ENCODE results near the gene KCNN4. TPM values are rescaled to one million over a fixed set of nuclear protein-coding genes. Genes with fewer than 3 reads are reported as not detected.
"Not testable (repeated sequence)": the region's sequence is repeated elsewhere in the genome, so short reads cannot be mapped to it uniquely, and the experiment has no call there.

Gene KCNN4
- total RNA-seq, 6 experiments from 2014 or later: 0.53 to 3.1 (median 0.81) TPM

DNA sequence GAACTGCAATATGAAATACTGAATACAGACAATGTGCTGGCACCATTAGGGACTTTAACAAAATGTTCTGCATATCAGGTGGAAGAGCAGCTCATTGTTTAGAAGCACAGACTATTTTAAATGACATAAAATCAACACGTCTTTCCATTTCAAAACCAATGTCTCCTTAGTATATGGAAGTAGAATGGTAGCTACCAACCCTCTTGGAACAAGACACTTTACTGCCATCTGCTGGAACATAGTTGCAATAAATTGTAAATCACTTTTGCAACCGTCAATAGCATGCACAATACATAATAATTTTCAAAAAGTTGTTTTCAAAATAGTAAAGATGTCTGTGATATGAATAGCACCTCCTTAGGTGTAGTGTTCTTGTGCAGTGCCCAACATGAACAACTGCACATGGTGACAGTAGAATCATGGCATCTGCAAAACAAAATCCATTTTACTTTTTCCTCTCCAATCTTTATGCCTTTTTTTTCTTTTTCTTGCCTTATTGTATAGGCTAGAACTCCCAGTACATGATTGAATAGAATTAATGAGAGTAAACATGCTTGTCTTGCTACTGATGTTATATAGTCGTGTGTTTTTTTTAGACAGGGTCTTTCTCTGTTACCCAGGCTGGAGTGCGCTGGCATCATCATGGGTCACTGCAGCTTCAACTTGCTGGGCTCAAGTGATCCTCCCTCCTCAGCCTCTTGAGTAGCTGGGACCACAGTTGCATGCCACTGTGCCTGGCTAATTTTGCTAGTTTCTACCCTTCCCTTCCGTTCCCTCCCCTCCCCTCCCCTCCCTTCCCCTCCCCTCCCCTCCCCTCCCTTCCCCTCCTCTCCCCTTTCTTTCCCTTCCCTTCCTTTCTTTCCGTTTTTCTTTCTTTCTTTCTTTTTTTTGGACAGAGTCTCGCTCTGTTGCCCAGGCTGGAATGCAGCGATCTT lies 29.3 kb upstream of the KCNN4 start:
- Mint-ChIP-seq H3K4me3 (no peak overlapping the region), H3K9me3 (no peaks in the 10 kb centered on the region), H3K27ac (no peak overlapping the region), H3K27me3 (ENCODE audit: insufficient read depth) (peaks cover 14% of the 10 kb centered on the region), H3K36me3 (ENCODE audit: low read depth) (no peaks in the 10 kb centered on the region), H3K4me1 (ENCODE audit: low read depth) (no peaks in the 10 kb centered on the region)
- peak; percentile 66 for DNase-seq
- TF ChIP-seq, protein P1, sequence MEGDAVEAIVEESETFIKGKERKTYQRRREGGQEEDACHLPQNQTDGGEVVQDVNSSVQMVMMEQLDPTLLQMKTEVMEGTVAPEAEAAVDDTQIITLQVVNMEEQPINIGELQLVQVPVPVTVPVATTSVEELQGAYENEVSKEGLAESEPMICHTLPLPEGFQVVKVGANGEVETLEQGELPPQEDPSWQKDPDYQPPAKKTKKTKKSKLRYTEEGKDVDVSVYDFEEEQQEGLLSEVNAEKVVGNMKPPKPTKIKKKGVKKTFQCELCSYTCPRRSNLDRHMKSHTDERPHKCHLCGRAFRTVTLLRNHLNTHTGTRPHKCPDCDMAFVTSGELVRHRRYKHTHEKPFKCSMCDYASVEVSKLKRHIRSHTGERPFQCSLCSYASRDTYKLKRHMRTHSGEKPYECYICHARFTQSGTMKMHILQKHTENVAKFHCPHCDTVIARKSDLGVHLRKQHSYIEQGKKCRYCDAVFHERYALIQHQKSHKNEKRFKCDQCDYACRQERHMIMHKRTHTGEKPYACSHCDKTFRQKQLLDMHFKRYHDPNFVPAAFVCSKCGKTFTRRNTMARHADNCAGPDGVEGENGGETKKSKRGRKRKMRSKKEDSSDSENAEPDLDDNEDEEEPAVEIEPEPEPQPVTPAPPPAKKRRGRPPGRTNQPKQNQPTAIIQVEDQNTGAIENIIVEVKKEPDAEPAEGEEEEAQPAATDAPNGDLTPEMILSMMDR (IDR thresholded peaks at IDR 0.05): peak; percentile 83

DNA sequence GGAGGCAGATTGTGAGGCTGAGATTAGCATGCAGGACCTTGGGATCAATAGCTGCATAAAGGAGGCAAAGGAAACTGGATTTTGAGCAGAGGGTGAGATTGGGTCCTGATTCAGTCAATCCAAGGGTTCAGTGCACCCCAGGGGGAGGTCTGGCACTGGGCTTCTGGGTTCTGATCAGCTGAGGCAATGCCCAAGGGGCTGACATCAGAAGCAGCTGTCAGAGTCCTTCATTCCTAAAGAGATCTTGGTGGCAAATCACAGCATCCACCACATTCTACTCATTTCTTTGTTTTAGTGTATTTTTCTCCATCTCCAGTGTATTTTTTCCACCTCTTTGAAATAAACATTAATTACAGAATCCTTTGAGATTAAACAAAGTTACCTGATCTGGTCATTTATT lies 26.9 kb upstream of the KCNN4 start:
- no peak overlapping the region for H3K4me3 Mint-ChIP-seq
- H3K4me1 Mint-ChIP-seq (ENCODE audit: low read depth): no peaks in the 10 kb centered on the region
- H3K27ac Mint-ChIP-seq: no peak overlapping the region
- TF ChIP-seq, protein P1 (IDR thresholded peaks at IDR 0.05): no peak
- no peak for DNase-seq
- H3K9me3 Mint-ChIP-seq: no peaks in the 10 kb centered on the region
- H3K36me3 Mint-ChIP-seq (ENCODE audit: low read depth): no peaks in the 10 kb centered on the region
- peaks cover 26% of the 10 kb centered on the region; the same call in 1 of the 2 replicates for H3K27me3 Mint-ChIP-seq (ENCODE audit: insufficient read depth)

DNA sequence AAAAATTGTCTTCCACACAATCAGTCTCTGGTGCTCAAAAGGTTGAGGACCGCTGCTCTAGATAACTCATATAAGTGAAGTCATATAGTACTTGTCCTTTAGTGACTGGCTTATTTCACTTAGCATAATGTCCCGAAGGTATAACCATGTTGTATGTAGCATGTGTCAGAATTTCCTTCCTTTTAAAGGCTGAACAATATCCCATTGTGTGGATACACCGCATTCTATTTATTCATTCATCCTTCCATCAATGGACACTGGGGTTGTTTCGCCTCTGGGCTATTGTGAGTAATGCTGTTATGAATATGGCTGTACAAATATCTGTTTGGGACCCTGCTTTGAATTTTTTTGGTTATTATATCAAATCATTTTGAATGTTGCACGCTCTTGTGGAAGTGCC lies 26.1 kb upstream of the KCNN4 start:
- Mint-ChIP-seq H3K27me3 (ENCODE audit: insufficient read depth) (peaks cover 32% of the 10 kb centered on the region; the same call in 1 of the 2 replicates), H3K27ac (no peak overlapping the region), H3K9me3 (no peaks in the 10 kb centered on the region), H3K36me3 (ENCODE audit: low read depth) (no peaks in the 10 kb centered on the region), H3K4me3 (no peak overlapping the region), H3K4me1 (ENCODE audit: low read depth) (no peaks in the 10 kb centered on the region)
- DNase-seq: no peak
- TF ChIP-seq, protein P1 (IDR thresholded peaks at IDR 0.05): no peak

DNA sequence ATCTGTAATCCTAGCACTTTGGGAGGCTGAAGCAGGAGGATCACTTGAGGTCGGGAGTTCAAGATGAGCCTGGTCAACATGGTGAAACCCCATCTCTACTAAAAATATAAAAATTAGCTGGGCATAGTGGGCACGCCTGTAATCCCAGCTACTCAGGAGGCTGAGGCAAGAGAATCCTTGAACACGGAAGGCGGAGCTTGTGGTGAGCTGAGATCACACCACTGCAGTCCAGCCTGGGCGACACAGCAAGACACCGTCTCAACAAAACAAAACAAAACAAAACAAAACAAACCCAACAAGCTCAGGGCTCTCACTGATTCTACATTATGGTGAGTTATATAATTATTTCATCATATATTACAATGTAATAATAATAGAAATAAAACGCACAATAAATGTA lies 25.6 kb upstream of the KCNN4 start:
- H3K4me3 Mint-ChIP-seq; H3K9me3 Mint-ChIP-seq; DNase-seq; H3K36me3 Mint-ChIP-seq (ENCODE audit: low read depth); H3K27ac Mint-ChIP-seq; H3K4me1 Mint-ChIP-seq (ENCODE audit: low read depth): not testable (repeated sequence)
- peaks cover 30% of the 10 kb centered on the region; the same call in 1 of the 2 replicates for H3K27me3 Mint-ChIP-seq (ENCODE audit: insufficient read depth)

DNA sequence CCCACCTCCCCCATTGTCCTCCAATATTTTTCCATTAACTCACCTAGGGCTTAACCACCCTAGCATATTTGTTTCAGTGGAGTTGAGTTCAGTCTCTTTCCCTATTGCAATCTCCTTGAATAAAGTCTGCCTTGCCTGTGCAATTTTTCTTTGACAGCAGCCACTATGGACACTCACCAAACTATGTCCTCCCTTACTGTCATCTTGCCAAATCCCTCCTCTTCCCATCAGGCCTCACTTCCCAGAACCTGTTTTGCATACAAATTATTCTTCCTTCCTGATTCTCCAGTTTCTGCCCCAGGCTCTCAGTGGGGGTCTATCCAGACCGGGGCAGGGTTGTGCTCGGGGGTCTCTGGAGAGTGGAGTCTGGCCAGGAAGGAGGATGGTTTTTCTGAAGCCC lies 23.7 kb upstream of the KCNN4 start:
- Mint-ChIP-seq H3K4me1 (ENCODE audit: low read depth) (no peaks in the 10 kb centered on the region), H3K4me3 (no peak overlapping the region), H3K27ac (no peak overlapping the region), H3K9me3 (no peaks in the 10 kb centered on the region), H3K36me3 (ENCODE audit: low read depth) (no peaks in the 10 kb centered on the region), H3K27me3 (ENCODE audit: insufficient read depth) (peaks cover 36% of the 10 kb centered on the region)
- TF ChIP-seq, protein P1 (IDR thresholded peaks at IDR 0.05): no peak
- DNase-seq: no peak

DNA sequence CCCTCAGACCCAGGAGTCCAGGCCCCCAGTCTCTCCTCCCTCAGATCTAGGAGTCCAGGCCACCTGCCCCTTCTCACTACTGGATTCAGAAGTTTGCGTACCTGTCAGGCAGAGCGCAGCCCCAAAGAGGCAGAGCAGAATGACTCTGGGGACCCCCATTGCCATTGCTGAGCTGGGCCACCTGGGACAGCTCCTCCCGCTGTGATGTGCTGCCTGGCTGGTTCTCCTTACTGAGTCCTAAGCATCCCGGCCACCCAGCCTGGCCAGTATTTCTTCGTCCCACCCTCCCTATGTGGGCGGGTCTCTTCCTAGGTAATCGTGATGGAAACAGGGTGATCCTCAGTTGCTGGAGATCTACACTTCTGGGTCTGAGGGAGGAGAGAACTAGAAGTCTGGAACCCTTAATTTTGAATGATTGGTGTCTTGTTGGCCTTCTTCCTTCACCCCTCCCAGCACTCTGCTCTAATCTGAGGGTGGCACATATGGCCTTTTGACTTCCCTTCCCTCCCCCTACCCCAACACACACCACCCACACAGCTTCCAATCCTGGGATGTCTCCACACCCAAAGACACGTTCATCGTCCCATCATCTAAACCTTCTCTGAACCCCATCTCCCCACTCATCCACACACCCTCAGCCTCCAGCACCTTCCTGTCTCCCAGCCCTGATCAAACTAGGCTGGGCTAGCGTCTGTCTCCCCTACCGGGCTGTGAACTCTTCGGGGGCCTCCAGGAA lies 21.6 kb upstream of the KCNN4 start, which contains the start of gene LYPD5:
Gene LYPD5 (minus strand): TSS at position 232 of the 736 bp plus-strand sequence. CDS start 67 bp downstream, at position 165.
- H3K27ac Mint-ChIP-seq: no peak within 1 kb of the TSS

More for the DNA sequence above, 21.6 kb upstream of the KCNN4 start, which contains the start of gene LYPD5:
- TF ChIP-seq, protein P1 (IDR thresholded peaks at IDR 0.05): no peak
- H3K9me3 Mint-ChIP-seq: no peaks in the 10 kb centered on the region
- H3K4me3 Mint-ChIP-seq: no peak within 1 kb of the TSS
- no peaks in the 10 kb centered on the region for H3K4me1 Mint-ChIP-seq (ENCODE audit: low read depth)
- DNase-seq: no peak
- H3K36me3 Mint-ChIP-seq (ENCODE audit: low read depth): no peaks in the 10 kb centered on the region
- peaks cover 40% of the 10 kb centered on the region for H3K27me3 Mint-ChIP-seq (ENCODE audit: insufficient read depth)

Data from HFFc6 (cell line).